Caco-2 (cell line): ENCODE data around the gene GGCX. TPM values are rescaled to one million over a fixed set of nuclear protein-coding genes. Genes with fewer than 3 reads are reported as not detected.

Experiments used
- BruUV-seq: library from RNA; stranded (reverse); fragments of 400-500 nt; replicated peaks from 2 replicates; lab custom pipeline; 2021; lab: Mats Ljungman, UMichigan
- CTCF ChIA-PET: fragments of 300-600 bp; sonication (Branson Sonifier 250); formaldehyde crosslinking; loops from one replicate; lab custom pipeline; 2022; ENCODE audit warnings: antibody characterized with exemption; lab: Charles Lee
- POLR2A ChIA-PET: fragments of 300-600 bp; sonication (Branson Sonifier 250); formaldehyde crosslinking; loops from one replicate; lab custom pipeline; 2022; ENCODE audit warnings: antibody characterized with exemption; lab: Charles Lee
- DNase-seq, 2 experiments: peaks; one replicate each; pipeline versions ENCODE4 v3.0.0 to v3.0.0-alpha.2; 2020 to 2022
- H3K27me3 ChIP-seq: replicated peaks from 2 replicates; pipeline ENCODE4 v1.6.0; 2011; ENCODE audit warnings: low read length; ENCODE audit not compliant: control insufficient read depth, insufficient read depth
- H3K36me3 ChIP-seq: 2 replicates; pipeline ENCODE4 v1.5.1; 2011; ENCODE audit warnings: low read length; ENCODE audit not compliant: control insufficient read depth, insufficient read depth
- H3K4me1 ChIP-seq: fragments of 250-450 bp; sonication (Bioruptor Pico); 2 replicates; pipeline ENCODE4 v1.5.1; 2020; ENCODE audit warnings: mild to moderate bottlenecking
- H3K4me3 ChIP-seq: 2 replicates; pipeline ENCODE4 v1.5.1; 2011; ENCODE audit warnings: low read depth, mild to moderate bottlenecking, control low read depth, low read length
- H3K9me3 ChIP-seq: fragments of 250-450 bp; sonication (Bioruptor Pico); 2 replicates; pipeline ENCODE4 v1.5.1; 2020; ENCODE audit warnings: mild to moderate bottlenecking, moderate library complexity
- H3K27ac Mint-ChIP-seq: one replicate; pipeline ENCODE4 v1.8.0; 2022; ENCODE audit warnings: mixed read lengths; ENCODE audit not compliant: unreplicated experiment
- H3K27me3 Mint-ChIP-seq: one replicate; pipeline ENCODE4 v1.8.0; 2022; ENCODE audit warnings: mixed read lengths; ENCODE audit not compliant: insufficient read depth, unreplicated experiment
- H3K36me3 Mint-ChIP-seq: one replicate; pipeline ENCODE4 v1.8.0; 2022; ENCODE audit warnings: mild to moderate bottlenecking, mixed read lengths; ENCODE audit not compliant: insufficient read depth, unreplicated experiment
- H3K4me1 Mint-ChIP-seq: one replicate; pipeline ENCODE4 v1.8.0; 2022; ENCODE audit warnings: low read depth, mixed read lengths; ENCODE audit not compliant: unreplicated experiment
- H3K4me3 Mint-ChIP-seq: one replicate; pipeline ENCODE4 v1.8.0; 2022; ENCODE audit warnings: mild to moderate bottlenecking, moderate library complexity, mixed read lengths; ENCODE audit not compliant: unreplicated experiment
- H3K9me3 Mint-ChIP-seq: one replicate; pipeline ENCODE4 v1.8.0; 2022; ENCODE audit warnings: mixed read lengths; ENCODE audit not compliant: unreplicated experiment
- intact Hi-C: fragments of 100-400 bp; cut with micrococcal nuclease; formaldehyde crosslinking; loops from one replicate; pipeline ENCODE4 v1.10.0; 2022; ENCODE audit not compliant: unreplicated experiment
- total RNA-seq: library from RNA; stranded (reverse); gene quantifications from 2 replicates; pipeline ENCODE4 v1.2.3, GENCODE V29; 2022
- TF ChIP-seq, protein P1 (sequence below), 2 experiments: fragments of 200-600 bp in 1 of 2; IDR thresholded peaks; 1 replicate in 1 of 2; 2 replicates in 1 of 2; pipeline versions ENCODE4 v1.5.1 to v1.8.0; 2011 to 2022; ENCODE audit warnings: antibody characterized with exemption in 1 of 2, control low read depth in 1 of 2, inconsistent platforms in 1 of 2, low read depth in 1 of 2, low read length in 1 of 2, mild to moderate bottlenecking in 1 of 2, moderate library complexity in 1 of 2; ENCODE audit not compliant: insufficient read depth in 1 of 2, severe bottlenecking in 1 of 2, unreplicated experiment in 1 of 2

Gene GGCX
- total RNA-seq, 1 experiment from 2014 or later: 96.8 TPM

GRCh38 chr2:85602476-85603234, 41.4 kb upstream of the GGCX start, which contains the start of gene TMEM150A:
TMEM150A (minus strand) TSS chr2:85602698; CDS start chr2:85601948, 750 bp downstream.
- Mint-ChIP-seq H3K4me1 (peaks cover 13% of the 10 kb centered on the region), H3K4me3 (peak within 1 kb of the TSS; percentile 87), H3K36me3 (peaks cover 39% of the 10 kb centered on the region), H3K9me3 (no peaks in the 10 kb centered on the region), H3K27ac (peak within 1 kb of the TSS; percentile 81), H3K27me3 (no peaks in the 10 kb centered on the region)
- Histone ChIP-seq H3K36me3 (peaks cover 6% of the 10 kb centered on the region), H3K9me3 (no peaks in the 10 kb centered on the region), H3K27me3 (no peaks in the 10 kb centered on the region), H3K4me1 (peaks cover 12% of the 10 kb centered on the region; the same call in 1 of the 2 replicates), H3K4me3 (peak within 1 kb of the TSS; percentile 83)
- ChIA-PET CTCF (interaction anchor here (0.6 to 2.0 kb wide), 7 partner anchors 9 to 416 kb away, joined by 3 to 10 read pairs (median 4); partner anchors contain the start of genes C2orf68 and MAT2A), POLR2A (interaction anchor here (0.6 to 1.6 kb wide), 10 partner anchors 8 to 71 kb away, joined by 3 to 19 read pairs (median 4); partner anchors contain the start of genes C2orf68, MAT2A and RNF181)
- peak; percentile 92 to 96 for DNase-seq
- TF ChIP-seq, protein P1, sequence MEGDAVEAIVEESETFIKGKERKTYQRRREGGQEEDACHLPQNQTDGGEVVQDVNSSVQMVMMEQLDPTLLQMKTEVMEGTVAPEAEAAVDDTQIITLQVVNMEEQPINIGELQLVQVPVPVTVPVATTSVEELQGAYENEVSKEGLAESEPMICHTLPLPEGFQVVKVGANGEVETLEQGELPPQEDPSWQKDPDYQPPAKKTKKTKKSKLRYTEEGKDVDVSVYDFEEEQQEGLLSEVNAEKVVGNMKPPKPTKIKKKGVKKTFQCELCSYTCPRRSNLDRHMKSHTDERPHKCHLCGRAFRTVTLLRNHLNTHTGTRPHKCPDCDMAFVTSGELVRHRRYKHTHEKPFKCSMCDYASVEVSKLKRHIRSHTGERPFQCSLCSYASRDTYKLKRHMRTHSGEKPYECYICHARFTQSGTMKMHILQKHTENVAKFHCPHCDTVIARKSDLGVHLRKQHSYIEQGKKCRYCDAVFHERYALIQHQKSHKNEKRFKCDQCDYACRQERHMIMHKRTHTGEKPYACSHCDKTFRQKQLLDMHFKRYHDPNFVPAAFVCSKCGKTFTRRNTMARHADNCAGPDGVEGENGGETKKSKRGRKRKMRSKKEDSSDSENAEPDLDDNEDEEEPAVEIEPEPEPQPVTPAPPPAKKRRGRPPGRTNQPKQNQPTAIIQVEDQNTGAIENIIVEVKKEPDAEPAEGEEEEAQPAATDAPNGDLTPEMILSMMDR (IDR thresholded peaks at IDR 0.05; ENCODE audit: insufficient read depth in 1 of 2, low read depth in 1 of 2, low read length in 1 of 2, severe bottlenecking in 1 of 2, unreplicated experiment in 1 of 2): peak; percentile 47 to 55
- BruUV-seq: TSS peak; percentile 27
- intact Hi-C loops: loop anchor here (1.0 kb wide), 4 partner anchors 10 to 181 kb away; partner anchors contain the start of genes C2orf68 and GGCX

- Histone ChIP-seq H3K36me3 (peaks cover 8% of the 10 kb centered on the region), H3K4me3 (peak overlapping the region; percentile 83), H3K4me1 (peaks cover 12% of the 10 kb centered on the region; the same call in 1 of the 2 replicates), H3K9me3 (no peaks in the 10 kb centered on the region), H3K27me3 (no peaks in the 10 kb centered on the region)
- intact Hi-C loops: loop anchor here (1.0 kb wide), 4 partner anchors 10 to 181 kb away; partner anchors contain the start of genes C2orf68 and GGCX
- peak overlapping the region; percentile 64 for H3K27ac Mint-ChIP-seq
- TF ChIP-seq, protein P1 (IDR thresholded peaks at IDR 0.05; ENCODE audit: insufficient read depth in 1 of 2, low read depth in 1 of 2, low read length in 1 of 2, severe bottlenecking in 1 of 2, unreplicated experiment in 1 of 2): no peak
- H3K4me1 Mint-ChIP-seq: peaks cover 13% of the 10 kb centered on the region
- no peaks in the 10 kb centered on the region for H3K27me3 Mint-ChIP-seq
- H3K36me3 Mint-ChIP-seq: peaks cover 37% of the 10 kb centered on the region
- peak in 1 of 2 experiments; percentile 61 for DNase-seq
- peak overlapping the region; percentile 87 for H3K4me3 Mint-ChIP-seq
- BruUV-seq: no TSS peak
- no peaks in the 10 kb centered on the region for H3K9me3 Mint-ChIP-seq
- CTCF ChIA-PET: interaction anchor here (1.9 to 2.0 kb wide), 2 partner anchors 14 to 36 kb away, joined by 6 to 10 read pairs; no protein-coding TSS in a partner anchor
- POLR2A ChIA-PET: interaction anchor here (0.6 to 1.6 kb wide), 5 partner anchors 10 to 71 kb away, joined by 3 to 19 read pairs (median 4); partner anchors contain the start of gene C2orf68
Observed at GRCh38 chr2:85601771-85602475, 40.6 kb upstream of the GGCX start.
